CD4-positive, CD25-positive, alpha-beta regulatory T cell (primary cell): ENCODE measurements around the gene NGDN. TPM values are rescaled to one million over a fixed set of nuclear protein-coding genes. Genes with fewer than 3 reads are reported as not detected.

ENCODE experiments used
- ATAC-seq, 2 donors: fragments of 150-1000 bp; cut with Tn5 transposase; one replicate each; pipeline ENCODE4 v1.10.0; 2021; ENCODE audit warnings: low read depth in 2 of 2, moderate number of reproducible peaks in 2 of 2, moderate library complexity in 1 of 2
- DNase-seq, 3 donors: peaks; one replicate each; pipeline versions ENCODE4 v3.0.0 to v3.0.0-alpha.2; 2012 to 2022; ENCODE audit warnings: mixed read lengths in 1 of 3
- H3K27ac ChIP-seq: one replicate; pipeline ENCODE4 v1.7.0; 2013; ENCODE audit warnings: mild to moderate bottlenecking, low read length; ENCODE audit not compliant: insufficient read depth, poor library complexity, severe bottlenecking
- H3K27me3 ChIP-seq: one replicate; pipeline ENCODE4 v1.7.0; 2013; ENCODE audit warnings: low read length; ENCODE audit not compliant: control insufficient read depth, insufficient read depth
- H3K36me3 ChIP-seq: one replicate; pipeline ENCODE4 v1.7.0; 2013; ENCODE audit warnings: mild to moderate bottlenecking, low read length, moderate library complexity; ENCODE audit not compliant: control insufficient read depth, insufficient read depth
- H3K4me1 ChIP-seq: 2 replicates; pipeline ENCODE4 v1.7.0; 2013; ENCODE audit warnings: mild to moderate bottlenecking, low read length; ENCODE audit not compliant: insufficient read depth, control insufficient read depth, poor library complexity, severe bottlenecking
- H3K4me3 ChIP-seq: one replicate; pipeline ENCODE4 v1.7.0; 2013; ENCODE audit warnings: low read depth, mild to moderate bottlenecking, low read length, moderate library complexity
- H3K9me3 ChIP-seq, 2 experiments: 1 replicate in 1 of 2; 2 replicates in 1 of 2; pipeline ENCODE4 v1.7.0; 2013; ENCODE audit warnings: low read length in 2 of 2, mild to moderate bottlenecking in 1 of 2, moderate library complexity in 1 of 2; ENCODE audit not compliant: control insufficient read depth in 2 of 2
- H3K27ac Mint-ChIP-seq, 3 donors: one replicate each; pipeline ENCODE4 v1.8.0; 2020 to 2022; ENCODE audit warnings: mild to moderate bottlenecking in 3 of 3, mixed read lengths in 3 of 3, moderate library complexity in 2 of 3
- H3K27me3 Mint-ChIP-seq: one replicate; pipeline ENCODE4 v1.8.0; 2022; ENCODE audit warnings: mild to moderate bottlenecking, mixed read lengths
- H3K36me3 Mint-ChIP-seq: one replicate; pipeline ENCODE4 v1.8.0; 2020; ENCODE audit warnings: mixed read lengths
- H3K4me1 Mint-ChIP-seq, 4 donors: one replicate each; pipeline ENCODE4 v1.8.0; 2020 to 2022; ENCODE audit warnings: mixed read lengths in 4 of 4, mild to moderate bottlenecking in 1 of 4
- H3K4me3 Mint-ChIP-seq, 4 donors: one replicate each; pipeline ENCODE4 v1.8.0; 2020 to 2022; ENCODE audit warnings: mild to moderate bottlenecking in 4 of 4, mixed read lengths in 4 of 4, moderate library complexity in 3 of 4
- H3K9me3 Mint-ChIP-seq, 7 donors: one replicate each; pipeline ENCODE4 v1.8.0; 2020 to 2022; ENCODE audit warnings: mixed read lengths in 7 of 7, mild to moderate bottlenecking in 3 of 7, moderate library complexity in 2 of 7
- polyA plus RNA-seq, 4 donors: library from polyadenylated mRNA; unstranded; fragments of 300-500 nt; fragmentation: Illumina TruSeq; gene quantifications; one replicate each; pipeline ENCODE4 v1.2.3, GENCODE V29; 2021
- total RNA-seq: library from RNA; stranded (reverse); gene quantifications from one replicate; pipeline ENCODE4 v1.2.3, GENCODE V29; 2022

Gene NGDN
- total and polyA plus RNA-seq, 5 donors from 2014 or later = 77.1 to 102 (median 85.6) TPM

DNA sequence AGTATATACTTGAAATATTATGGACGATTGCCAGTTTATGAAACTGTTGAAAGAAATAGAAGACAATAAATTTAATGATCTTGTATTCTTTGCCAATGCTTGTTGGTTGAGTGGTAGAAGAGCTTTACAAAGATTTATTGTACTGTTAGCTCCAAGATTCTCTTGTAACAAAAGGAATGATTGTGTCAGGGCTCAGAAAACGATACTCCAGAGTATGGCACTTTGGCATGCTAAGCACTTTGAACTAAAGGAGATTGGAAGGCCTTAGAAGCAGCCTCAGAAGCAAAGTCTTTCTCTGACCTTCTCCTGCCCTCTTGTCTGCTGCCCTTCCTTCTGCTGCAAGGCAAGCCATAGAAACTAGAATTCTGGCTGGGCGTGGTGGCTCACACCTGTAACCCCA, 4.2 kb upstream of the NGDN start:
- no peak overlapping the region for H3K27ac ChIP-seq
- ATAC-seq (no peak), DNase-seq (no peak)
- peaks cover 0 to 1% (median 0%) of the 10 kb centered on the region in 7 donors for H3K9me3 Mint-ChIP-seq
- H3K4me1 Mint-ChIP-seq = no peaks in the 10 kb centered on the region
- H3K27me3 Mint-ChIP-seq = peaks cover 18% of the 10 kb centered on the region
- no peak overlapping the region for H3K4me3 ChIP-seq
- no peaks in the 10 kb centered on the region for H3K9me3 ChIP-seq
- H3K36me3 Mint-ChIP-seq = no peaks in the 10 kb centered on the region
- no peak overlapping the region for H3K27ac Mint-ChIP-seq
- no peaks in the 10 kb centered on the region for H3K36me3 ChIP-seq
- peak overlapping the region in 1 of 4 donors; percentile 33 for H3K4me3 Mint-ChIP-seq
- H3K4me1 ChIP-seq = peaks cover 6% of the 10 kb centered on the region
- no peaks in the 10 kb centered on the region for H3K27me3 ChIP-seq

GRCh38 chr14:23468704-23469126, 788 bp upstream of the NGDN start:
- no peak for DNase-seq
- Mint-ChIP-seq H3K27ac (no peak overlapping the region), H3K9me3 (peaks cover 0 to 1% (median 0%) of the 10 kb centered on the region in 7 donors), H3K4me1 (peaks cover 0 to 8% (median 5%) of the 10 kb centered on the region in 4 donors), H3K36me3 (peaks cover 6% of the 10 kb centered on the region), H3K4me3 (no peak overlapping the region), H3K27me3 (peaks cover 10% of the 10 kb centered on the region)
- Histone ChIP-seq H3K27ac (peak overlapping the region; percentile 91), H3K4me3 (peak overlapping the region; percentile 65), H3K36me3 (peaks cover 29% of the 10 kb centered on the region), H3K9me3 (no peaks in the 10 kb centered on the region), H3K4me1 (peaks cover 9% of the 10 kb centered on the region), H3K27me3 (no peaks in the 10 kb centered on the region)
- no peak for ATAC-seq

DNA sequence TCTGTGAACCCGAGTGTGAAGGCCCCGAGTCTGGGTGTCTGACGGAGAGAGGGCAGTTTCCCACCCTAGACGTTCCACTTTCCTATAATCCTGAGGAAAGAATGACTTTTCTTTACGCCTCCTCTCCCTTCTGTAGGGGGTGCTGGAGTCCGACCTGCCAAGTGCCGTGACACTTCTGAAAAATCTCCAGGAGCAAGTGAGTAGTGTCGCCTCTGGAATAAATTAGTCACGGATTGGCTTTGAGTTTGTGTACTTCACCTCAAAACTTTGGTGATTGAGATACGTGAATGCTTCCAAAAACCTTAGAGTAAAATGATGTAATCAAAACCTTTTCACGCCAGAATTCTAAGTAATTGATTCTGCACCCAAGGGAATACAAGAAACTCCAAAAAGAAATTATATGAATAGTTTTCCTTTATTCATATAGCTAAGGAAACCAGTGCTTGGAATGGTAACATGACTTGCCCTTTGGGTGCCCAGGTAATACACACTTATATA, 452 bp downstream of the NGDN start:
- Histone ChIP-seq H3K27me3 (no peaks in the 10 kb centered on the region), H3K4me1 (peaks cover 9% of the 10 kb centered on the region), H3K27ac (peak overlapping the region; percentile 91), H3K36me3 (peaks cover 40% of the 10 kb centered on the region), H3K4me3 (peak overlapping the region; percentile 96), H3K9me3 (no peaks in the 10 kb centered on the region)
- peaks cover 0 to 8% (median 5%) of the 10 kb centered on the region in 4 donors for H3K4me1 Mint-ChIP-seq
- ATAC-seq (no peak), DNase-seq (no peak)
- H3K9me3 Mint-ChIP-seq = peaks cover 0 to 1% (median 0%) of the 10 kb centered on the region in 7 donors
- no peak overlapping the region for H3K27ac Mint-ChIP-seq
- H3K27me3 Mint-ChIP-seq = peaks cover 4% of the 10 kb centered on the region
- H3K4me3 Mint-ChIP-seq = no peak overlapping the region
- H3K36me3 Mint-ChIP-seq = peaks cover 14% of the 10 kb centered on the region

GRCh38 chr14:23470947-23471346, 1.4 kb downstream of the NGDN start:
- Mint-ChIP-seq H3K4me1 (peaks cover 0 to 8% (median 5%) of the 10 kb centered on the region in 4 donors), H3K4me3 (no peak overlapping the region), H3K36me3 (peaks cover 19% of the 10 kb centered on the region), H3K27ac (peak overlapping the region in 1 of 3 donors; percentile 27), H3K27me3 (no peaks in the 10 kb centered on the region), H3K9me3 (peaks cover 0 to 1% (median 0%) of the 10 kb centered on the region in 7 donors)
- H3K4me3 ChIP-seq = no peak overlapping the region
- peaks cover 9% of the 10 kb centered on the region for H3K4me1 ChIP-seq
- H3K36me3 ChIP-seq = peaks cover 50% of the 10 kb centered on the region
- no peaks in the 10 kb centered on the region for H3K9me3 ChIP-seq
- no peak overlapping the region for H3K27ac ChIP-seq
- DNase-seq = no peak
- no peaks in the 10 kb centered on the region for H3K27me3 ChIP-seq
- no peak for ATAC-seq

DNA sequence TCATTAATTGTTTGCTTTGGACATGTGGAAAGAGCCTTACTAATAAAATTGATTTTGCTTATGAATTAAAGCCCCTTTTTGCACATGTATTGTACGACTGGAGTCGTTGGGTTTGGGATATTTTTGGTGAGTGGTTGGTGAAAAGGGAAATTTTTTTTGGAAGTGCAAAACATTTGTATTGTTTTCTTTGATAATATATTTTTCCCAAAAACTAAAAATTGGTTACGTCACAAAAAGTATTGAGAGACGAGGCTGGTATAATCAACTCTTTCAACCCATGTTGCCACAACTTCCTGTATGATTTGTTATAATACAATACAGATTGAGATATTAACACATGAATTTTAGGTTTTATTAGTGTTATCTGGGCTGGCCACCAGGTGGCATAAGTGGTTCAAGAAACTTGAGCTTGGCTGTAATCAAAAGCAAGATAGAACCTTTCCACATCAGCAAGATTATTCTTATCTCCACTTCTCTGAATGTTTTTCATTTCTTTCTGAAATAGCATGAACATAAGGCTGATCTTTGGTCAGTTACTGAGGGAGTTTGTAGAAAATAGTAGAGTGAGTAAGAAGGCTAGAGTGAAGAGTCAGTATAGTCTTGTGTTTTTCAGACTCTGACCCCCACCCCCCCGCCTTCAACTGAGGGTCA, 8.7 kb downstream of the NGDN start:
- peak; percentile 52 to 86 (median 79) for DNase-seq
- Histone ChIP-seq H3K27me3 (no peaks in the 10 kb centered on the region), H3K4me1 (peaks cover 5% of the 10 kb centered on the region), H3K36me3 (peaks cover 61% of the 10 kb centered on the region), H3K4me3 (no peak overlapping the region), H3K9me3 (no peaks in the 10 kb centered on the region), H3K27ac (peak overlapping the region; percentile 49)
- Mint-ChIP-seq H3K4me3 (no peak overlapping the region), H3K27me3 (no peaks in the 10 kb centered on the region), H3K36me3 (peaks cover 38% of the 10 kb centered on the region), H3K4me1 (peaks cover 5 to 15% (median 11%) of the 10 kb centered on the region in 4 donors), H3K9me3 (no peaks in the 10 kb centered on the region), H3K27ac (peak overlapping the region; percentile 1 to 50 (median 49))
- ATAC-seq = peak; percentile 63 to 81

DNA sequence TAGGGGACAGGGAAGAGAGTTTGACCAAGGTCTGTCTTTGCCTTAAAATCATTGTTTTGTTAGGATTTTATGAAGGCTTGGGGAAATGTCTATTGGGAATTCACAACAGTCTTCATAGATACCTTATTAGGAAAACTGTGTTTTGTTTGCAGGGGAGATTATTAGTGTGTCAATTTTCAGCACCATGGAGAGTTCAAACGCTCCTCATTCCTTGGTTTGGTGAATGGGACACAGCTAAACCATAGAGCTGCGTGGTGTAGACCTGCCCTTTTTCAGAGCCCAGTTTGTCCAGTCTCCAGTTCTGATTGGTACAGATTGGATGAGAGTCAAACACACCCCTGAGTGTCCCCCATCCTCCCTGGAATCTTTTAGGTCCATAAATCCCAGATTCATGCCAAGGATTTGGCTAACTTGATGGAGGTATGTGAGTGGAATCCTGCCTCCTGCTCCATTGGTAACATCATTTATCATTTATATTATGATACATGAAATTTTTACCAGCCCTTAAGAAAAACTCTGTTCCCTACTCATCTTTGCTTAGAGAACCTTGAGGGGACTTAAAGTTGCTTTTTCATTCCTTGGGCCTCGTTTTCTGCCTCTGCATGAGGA, 12.0 kb downstream of the NGDN start:
- DNase-seq = no peak
- H3K4me3 ChIP-seq = no peak overlapping the region
- H3K36me3 ChIP-seq = peaks cover 50% of the 10 kb centered on the region
- no peak overlapping the region for H3K27ac ChIP-seq
- H3K4me1 ChIP-seq = peaks cover 5% of the 10 kb centered on the region
- Mint-ChIP-seq H3K36me3 (peaks cover 24% of the 10 kb centered on the region), H3K27me3 (no peaks in the 10 kb centered on the region), H3K27ac (no peak overlapping the region), H3K9me3 (no peaks in the 10 kb centered on the region), H3K4me1 (peaks cover 5 to 15% (median 11%) of the 10 kb centered on the region in 4 donors), H3K4me3 (peak overlapping the region in 1 of 4 donors; percentile 47)
- H3K27me3 ChIP-seq = no peaks in the 10 kb centered on the region
- no peaks in the 10 kb centered on the region for H3K9me3 ChIP-seq
- ATAC-seq = no peak

DNA sequence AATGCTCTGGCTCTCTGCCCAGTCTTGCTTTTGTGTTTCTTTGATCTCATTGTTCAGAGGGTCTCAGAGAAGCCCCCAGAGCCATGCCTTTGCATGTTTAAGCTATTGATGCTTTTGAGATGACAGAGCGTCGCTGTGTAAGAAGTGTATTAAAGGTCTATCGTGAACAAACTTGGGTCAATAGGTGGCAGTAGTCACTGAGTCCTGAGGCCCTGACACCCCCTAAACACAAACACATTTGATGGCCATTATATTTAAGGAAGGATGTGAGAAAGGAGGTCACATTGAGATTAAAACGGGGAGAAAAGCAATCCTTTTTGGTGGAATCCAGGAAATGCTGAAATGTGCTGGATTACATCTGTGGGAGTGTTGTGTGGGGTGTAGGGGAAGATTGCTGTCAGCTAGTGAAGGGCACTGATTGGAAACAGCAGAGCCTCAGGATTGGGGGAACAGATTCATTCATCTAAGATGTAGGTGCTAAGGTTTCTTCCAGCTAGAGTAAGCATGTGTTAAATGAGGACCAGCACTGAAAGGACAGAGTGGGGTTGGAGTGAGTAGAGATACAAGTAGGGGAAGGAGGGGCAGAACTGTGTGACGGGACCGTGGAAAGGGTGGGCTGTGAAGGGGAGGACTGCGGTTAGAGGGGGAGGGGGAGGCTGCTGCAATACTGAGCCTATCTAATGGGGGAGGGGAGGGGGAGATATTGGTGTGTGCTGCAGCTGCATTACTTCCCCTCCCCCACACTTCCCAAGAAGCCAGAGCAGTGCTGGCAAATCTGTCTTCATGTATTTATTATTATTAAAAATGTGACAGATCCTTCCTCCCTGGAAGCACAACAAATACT, 12.7 kb downstream of the NGDN start:
- Histone ChIP-seq H3K27ac (no peak overlapping the region), H3K4me3 (no peak overlapping the region), H3K36me3 (peaks cover 45% of the 10 kb centered on the region), H3K27me3 (no peaks in the 10 kb centered on the region), H3K4me1 (peaks cover 5% of the 10 kb centered on the region), H3K9me3 (no peaks in the 10 kb centered on the region)
- H3K4me3 Mint-ChIP-seq = no peak overlapping the region
- no peaks in the 10 kb centered on the region for H3K27me3 Mint-ChIP-seq
- ATAC-seq = no peak
- no peak for DNase-seq
- H3K36me3 Mint-ChIP-seq = peaks cover 23% of the 10 kb centered on the region
- peaks cover 5 to 12% (median 10%) of the 10 kb centered on the region in 4 donors for H3K4me1 Mint-ChIP-seq
- H3K27ac Mint-ChIP-seq = peak overlapping the region in 1 of 3 donors; percentile 62
- no peaks in the 10 kb centered on the region for H3K9me3 Mint-ChIP-seq
